ENCODE results near the gene SH3RF3.

SH3RF3 gene

DNA sequence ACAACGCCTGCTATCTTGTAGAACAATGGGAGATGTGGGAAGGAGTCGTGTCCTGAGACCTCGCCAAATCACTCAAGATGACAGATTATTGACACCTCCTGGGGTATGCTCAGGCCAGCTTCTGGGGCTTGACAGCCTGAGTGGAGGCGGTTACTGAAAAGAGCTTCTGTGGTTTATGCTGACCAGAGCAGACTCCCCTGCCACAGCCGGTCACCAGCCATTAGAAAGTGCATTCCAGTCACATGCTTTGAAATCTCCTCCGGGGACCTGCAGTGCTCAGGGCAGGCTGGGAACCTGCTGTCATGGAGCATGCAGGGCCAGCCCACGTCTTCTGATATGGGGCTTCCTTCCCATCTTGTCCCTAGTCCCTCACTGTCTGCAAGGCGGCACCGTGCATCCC is 268.9 kb downstream of the SH3RF3 start:
- no peak for DNase-seq (ENCODE audit: low read depth)

DNA sequence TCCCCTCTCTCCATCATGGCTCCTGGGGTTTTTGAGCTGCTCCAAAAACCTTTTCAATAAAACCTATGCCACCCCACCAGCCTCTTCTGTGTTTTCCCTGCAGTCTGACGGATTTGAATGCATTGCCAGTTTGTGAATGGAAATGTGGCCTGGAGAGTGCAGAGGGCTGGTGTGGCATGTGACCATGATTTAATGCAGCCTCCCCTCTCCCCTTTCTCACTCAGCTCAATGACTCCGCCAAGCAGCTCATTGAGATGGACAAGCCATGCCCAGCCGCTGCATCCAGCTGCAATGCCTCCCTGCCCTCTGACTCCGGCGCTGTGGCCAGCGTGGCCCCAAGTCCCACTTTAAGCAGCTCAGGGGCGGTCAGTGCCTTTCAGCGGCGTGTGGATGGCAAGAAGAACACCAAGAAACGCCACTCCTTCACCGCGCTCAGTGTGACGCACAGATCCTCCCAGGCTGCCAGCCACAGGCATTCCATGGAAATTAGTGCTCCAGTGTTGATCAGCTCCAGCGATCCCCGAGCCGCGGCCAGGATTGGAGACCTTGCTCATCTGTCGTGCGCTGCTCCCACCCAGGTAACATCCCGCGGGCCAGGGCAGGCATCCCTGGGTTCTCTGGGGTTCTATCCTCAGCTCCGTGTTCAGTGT is 269.5 kb downstream of the SH3RF3 start:
- DNase-seq (ENCODE audit: low read depth), result no peak

DNA sequence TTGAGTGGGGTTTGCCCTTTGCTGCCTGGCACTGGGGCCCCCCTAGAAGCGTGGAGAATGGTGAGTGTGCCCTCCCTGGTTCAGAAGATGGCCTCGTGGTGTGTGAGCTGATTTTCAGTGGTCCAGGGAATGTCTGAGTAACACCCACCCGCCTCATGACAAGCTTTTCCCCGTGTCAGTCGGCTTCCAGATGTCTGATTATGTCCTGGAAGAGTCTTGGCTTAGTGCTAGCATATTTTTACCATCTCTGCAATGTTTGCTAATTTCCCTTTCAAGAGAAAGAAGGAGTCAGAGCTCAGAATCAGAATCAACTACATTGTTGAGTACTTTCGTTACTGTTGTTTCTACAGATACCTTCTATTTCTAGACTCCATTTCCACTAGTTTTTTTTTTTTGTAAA is 270.1 kb downstream of the SH3RF3 start:
- DNase-seq (ENCODE audit: low read depth), result no peak

DNA sequence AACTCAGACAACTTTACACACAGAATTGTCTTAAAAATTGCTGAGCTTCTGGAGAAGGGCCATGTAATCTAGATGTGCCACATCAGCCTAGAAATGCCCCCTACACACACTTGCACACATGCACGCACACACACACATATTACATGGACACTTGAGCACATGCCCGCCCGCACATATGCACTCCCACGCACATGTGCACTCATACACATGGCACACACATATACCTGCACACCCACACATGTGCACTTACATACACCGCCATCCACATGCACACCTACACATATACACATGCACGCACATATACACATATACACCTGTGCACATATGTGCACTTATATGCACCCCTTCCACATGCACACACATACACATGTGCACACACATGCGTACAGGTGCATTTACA is 271.1 kb downstream of the SH3RF3 start:
- DNase-seq (ENCODE audit: low read depth), result no peak

DNA sequence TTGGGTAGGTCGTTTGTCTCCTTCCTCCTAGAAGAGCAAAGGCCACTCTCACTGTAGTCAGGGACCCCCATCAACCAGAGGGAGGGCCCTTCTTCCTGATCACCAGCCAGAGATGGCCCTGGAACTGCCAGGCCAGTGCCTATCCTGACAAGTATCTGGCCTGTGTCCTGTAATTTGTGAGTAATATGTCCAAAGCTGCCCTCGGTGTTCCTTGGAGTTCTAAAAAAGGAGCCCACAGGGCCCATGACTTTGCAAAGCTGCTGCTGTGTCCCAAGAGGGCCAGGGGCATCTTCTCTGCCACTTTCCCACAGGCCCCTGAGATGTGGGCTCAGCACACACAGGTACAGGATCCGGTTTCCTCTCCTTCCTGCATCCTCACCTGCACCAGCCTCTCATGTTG is 272.4 kb downstream of the SH3RF3 start:
- DNase-seq (ENCODE audit: low read depth), result no peak

DNA sequence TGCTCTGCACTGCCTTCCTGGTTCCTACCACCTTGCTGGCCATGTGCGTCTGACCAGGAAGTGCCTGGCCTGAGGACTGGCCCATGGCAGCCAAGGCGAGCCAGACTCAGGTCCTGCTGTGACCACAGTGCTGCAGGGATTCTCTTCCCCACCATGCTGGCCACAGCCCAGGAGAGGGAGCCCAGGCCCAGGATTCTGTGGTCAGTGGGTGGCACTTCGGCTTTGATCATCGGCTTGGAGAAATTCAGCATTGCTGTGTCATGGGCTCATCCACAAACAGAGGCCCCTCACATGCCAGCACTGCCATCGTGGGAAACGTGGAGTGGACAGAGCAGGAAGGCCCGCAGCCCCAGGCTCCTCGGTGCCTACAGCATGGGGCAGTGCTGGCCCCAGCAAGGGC is 273.2 kb downstream of the SH3RF3 start:
- no peak for DNase-seq (ENCODE audit: low read depth)

DNA sequence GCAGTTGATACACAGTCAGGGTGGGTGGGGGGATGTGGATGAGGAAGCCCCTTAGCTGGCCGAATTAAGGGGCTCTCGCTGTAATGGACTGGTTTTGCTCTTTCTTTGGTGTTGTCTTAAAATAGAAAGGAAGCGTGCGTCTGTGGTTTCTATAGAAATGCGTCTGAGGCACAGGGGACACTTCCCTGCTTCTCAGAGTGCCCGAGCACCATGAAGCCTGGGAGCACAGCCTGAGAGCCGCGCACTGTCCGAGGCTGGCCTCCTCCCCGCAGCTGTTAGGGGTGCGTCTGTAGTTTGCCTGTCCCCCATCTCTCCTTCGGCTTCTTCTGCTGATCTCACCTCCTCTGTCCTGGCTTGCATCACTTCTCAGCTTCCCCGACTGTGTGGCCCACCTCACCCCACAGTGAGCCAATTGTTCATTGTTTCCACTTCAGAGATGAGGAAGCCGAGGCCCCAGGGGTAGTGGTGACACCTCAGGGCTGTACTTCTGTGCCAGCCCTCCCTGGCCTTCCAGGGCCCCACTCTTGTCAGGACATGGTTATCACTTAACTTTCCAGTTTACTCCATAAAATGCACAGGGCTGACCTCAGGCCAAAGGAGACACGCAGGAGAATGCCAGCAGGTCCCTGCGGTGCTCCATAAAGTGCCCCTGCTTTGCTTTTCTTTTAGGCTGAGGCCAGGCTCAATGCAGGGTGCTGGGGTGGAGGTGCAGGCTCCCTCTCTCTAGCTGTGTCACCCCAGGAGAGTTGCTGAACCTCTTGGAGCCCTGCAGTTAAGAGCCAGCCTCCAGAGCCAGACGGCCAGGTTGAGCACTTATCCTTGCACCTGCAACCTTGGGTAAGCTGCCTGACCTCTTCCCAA is 274.2 kb downstream of the SH3RF3 start:
- no peak for DNase-seq (ENCODE audit: low read depth)

DNA sequence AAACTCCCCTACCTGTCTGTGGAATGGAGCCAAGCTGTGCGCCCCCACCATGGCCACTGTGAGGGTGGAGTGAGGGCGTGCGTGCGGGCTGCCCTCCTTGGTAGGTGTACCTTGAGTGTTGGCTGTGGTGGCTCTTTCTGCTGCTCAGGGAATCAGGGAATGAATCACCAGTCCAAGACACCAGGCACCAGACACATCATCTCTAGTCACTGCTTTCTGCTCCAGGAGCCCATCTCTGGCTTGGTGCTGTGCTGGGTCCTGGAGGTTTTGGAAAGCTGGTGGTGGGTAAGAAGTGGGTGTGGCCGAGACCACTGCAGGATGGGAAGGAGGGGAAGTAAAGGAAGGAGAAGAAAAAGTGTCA is 274.8 kb downstream of the SH3RF3 start:
- DNase-seq (ENCODE audit: low read depth), result no peak

DNA sequence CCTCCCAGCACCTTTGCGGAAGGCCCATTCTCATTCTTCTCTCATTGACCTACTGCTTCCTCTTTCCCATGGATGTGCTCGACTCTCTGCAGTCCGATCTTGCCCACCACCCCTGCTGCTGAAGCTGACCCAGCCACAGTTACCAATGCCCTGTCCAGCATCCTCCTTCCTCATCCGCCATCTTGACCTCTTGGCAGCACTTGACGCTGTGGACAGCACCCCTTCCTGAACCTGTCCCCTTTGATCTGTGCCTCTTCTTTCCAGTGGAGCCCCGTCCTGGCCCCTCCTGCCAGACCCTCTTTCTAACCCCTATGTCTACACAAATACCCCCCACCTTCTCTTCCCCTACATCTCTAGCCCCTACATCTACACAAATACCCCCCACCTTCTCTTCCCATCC is 275.7 kb downstream of the SH3RF3 start:
- DNase-seq (ENCODE audit: low read depth), result no peak

DNA sequence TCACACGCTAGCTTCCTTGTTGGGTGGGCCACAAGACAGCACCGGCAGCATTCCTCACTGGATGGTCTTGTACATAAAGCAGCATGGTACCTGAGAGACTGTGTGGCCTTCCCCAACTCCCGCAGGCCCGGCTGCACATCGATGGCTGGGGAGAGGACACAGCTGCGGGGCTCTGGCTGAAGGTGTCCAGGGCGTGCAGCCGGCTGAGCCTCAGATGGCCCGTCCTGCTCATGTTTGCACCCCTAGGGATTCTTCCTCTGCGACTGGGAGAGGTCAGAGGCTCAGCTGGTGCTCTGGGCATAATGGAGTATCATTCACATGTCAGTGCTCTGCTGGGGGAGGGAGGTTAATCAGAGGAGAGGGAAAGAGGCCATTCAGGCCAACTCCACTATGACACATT is 276.9 kb downstream of the SH3RF3 start:
- no peak for DNase-seq (ENCODE audit: low read depth)

DNA sequence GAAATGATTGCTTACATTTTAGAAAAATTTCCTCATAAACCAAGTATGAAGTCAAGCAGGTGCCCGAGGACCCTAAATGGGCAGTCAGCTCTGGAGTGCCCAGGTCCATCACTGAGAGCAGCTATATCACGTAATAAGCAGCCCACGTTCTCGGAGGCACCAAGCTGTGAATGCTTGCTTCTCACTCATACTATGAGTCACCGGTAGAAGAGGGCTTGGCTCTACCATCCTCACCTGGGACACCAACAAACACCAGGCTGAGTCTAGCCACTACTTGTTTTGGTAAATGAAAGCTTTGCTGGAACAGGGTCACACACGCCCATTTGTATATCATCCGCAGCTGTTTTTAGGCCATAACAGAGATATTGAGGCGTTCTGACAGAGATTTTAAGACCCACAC is 277.3 kb downstream of the SH3RF3 start:
- DNase-seq (ENCODE audit: low read depth), result no peak

DNA sequence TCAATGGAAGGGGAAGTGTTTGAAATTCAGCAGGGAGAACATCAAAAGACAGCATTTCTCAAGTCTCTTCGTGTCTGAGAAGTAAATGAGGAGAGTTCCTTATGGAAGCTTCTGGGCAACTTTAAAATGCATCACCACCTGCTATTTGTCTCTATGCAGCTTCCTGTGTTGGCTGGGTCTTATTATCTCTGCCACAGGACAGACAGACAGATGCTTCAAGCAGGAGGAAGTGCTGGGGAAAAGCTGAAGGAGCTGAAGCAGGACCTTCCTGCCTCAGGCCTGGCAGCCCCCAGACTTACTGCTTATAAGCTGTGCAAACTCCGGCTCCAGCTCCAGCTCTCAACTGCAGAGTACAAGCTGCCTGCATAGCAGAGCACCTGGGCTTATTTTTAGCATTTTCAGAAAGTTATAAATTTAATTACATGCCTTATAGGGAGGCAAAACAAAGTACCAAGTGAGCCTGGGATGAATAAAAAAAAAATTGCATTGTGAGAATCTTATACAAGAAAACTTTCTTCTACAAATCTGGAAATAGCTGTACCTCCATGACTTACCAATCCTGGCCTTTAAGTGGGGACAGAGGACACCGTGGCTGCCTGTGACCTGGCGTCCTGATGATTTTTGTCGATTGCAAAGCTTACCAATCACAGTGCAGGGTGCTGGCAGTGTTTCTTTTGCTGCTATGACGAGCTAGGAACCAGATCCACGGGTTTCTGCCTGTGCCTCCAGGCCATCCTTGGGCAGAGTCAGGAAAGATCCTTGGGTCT is 278.5 kb downstream of the SH3RF3 start:
- DNase-seq (ENCODE audit: low read depth), result no peak

DNA sequence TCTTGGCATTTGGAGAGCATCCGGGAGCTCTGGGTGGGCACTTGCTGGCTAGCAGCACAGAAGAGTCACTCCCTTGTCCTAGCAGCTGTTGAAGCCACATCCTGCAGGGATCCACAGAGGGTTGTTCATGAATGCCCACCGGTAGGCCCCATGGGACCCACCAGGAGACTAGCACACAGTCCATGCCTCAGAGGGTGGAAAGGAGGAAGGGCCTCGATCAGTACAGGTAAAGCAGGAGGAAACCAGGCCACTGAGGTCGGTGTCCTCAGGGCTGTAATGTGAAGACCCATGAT is 279.0 kb downstream of the SH3RF3 start:
- no peak for DNase-seq (ENCODE audit: low read depth)

DNA sequence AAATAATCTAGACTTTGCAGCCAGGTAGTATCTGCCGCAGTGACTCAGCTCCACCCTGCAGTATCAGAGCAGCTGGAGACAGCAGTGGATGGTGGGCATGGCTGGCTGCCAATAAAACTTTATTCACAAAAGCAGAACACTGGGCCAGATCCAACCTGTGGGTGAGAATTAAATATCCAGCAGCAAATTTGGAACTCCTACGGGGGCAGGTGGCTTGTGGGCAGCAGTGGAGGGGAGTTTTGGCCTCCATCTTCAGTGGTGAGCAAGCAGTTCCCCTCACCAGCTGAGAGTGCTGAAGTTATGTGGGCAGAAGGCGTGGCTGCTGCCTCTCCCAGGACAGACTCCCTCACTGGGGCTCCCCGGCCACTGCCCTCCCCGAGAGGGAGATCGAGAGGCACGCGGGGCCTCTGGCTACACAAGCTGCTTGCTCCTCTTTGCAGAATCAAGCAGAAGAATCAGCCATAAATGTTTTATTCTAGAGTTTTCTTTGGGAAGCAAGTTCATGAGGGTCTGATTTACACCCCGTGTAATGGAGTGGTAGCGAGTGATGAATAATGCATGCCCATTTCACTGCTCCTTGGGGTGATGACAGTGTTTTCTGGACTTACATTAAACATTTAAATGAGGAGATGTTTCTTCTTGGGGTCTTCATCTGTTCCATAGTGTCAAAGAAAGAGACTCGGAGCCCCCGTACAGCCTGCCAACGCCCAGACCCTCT is 280.5 kb downstream of the SH3RF3 start:
- no peak for DNase-seq (ENCODE audit: low read depth)

DNA sequence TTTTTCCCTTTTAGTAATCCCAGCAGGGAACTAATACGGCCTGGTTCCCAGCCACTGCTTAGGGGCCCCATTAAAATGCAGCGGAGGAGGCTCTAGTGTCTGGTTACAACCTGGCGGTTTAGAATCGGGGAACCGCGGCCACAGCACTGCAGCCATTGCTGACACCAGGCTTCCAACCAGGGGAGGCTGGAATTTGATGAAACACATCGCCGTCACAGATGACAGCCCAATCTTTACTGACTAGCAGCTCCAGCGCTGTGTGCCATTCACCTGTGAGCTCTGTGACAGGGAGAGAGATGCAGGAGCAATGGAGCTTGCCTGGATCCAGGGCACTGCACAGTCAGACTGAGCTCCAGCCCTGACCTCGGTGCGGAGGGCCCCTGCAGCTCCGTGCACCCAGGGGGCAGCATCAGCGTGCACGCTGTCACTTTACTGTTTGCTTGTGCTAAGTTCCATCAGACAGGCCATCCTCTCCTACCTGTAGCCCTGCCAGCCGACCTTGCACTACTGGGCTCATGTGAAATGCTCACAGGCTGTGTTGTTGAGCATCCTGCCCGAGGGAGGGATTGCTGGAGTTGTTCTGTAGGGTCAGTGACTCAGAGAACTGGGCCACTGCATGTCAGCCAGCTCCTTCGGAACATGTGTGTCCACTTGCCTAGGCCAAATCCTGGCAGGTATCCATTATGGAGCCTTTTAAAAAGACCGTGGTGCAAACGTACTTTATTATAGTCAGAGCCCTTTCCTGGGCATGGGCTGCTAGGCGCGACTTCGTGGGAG is 281.2 kb downstream of the SH3RF3 start:
- no peak for DNase-seq (ENCODE audit: low read depth)

DNA sequence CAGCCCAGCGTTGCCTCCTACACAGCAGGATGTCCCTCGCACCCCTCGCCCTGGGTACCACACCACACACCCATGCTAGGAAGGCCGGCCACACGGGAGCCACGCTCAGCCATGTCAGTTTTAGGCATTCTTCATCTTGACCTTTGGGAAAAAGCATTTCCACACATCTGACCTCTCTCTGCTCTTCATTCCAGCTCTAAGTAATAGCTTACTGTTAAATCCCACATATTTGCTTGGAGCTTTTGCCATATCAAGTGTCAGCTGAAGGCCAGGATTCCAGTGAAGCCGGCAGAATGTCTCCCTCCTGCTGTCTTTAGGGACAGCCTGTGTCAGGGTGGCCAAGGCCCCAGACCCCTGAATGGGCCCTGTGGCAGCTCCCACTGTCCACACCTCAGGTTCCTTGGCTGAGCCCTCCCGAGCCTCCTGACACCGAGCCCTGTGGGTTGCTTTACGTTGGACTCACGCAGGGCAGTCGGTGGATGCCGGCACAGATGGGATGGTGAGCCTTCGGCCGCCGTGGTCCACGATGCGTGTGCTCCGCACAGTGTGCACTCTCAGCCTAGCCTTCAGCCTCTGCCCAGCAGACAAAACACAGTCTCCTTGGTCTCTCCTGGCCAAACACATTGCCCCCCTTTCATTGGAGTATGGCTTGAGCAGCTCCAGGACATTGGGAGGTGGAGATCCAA is 282.8 kb downstream of the SH3RF3 start:
- DNase-seq (ENCODE audit: low read depth), result no peak

DNA sequence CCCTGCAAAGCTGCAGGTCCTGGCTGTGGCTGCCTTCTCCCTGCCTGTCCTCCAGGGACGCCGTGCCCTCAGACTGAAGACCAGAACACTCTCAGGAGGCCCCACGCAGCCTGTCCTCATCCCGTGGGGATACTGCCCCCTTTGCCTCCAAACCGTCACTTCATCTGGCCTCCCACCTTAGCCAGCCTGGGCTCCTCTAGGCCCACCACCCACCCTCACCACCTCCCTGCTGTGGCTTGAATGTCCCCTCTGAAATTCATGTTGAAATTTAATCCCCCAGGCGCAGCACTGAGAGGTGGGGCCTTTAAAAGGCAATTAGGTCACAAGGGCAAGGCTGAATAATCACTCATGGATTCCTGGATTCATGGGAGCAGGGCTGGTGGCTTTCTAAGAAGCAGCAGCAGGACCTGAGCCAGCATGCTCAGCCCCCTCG is 286.6 kb downstream of the SH3RF3 start:
- no peak for DNase-seq (ENCODE audit: low read depth)

DNA sequence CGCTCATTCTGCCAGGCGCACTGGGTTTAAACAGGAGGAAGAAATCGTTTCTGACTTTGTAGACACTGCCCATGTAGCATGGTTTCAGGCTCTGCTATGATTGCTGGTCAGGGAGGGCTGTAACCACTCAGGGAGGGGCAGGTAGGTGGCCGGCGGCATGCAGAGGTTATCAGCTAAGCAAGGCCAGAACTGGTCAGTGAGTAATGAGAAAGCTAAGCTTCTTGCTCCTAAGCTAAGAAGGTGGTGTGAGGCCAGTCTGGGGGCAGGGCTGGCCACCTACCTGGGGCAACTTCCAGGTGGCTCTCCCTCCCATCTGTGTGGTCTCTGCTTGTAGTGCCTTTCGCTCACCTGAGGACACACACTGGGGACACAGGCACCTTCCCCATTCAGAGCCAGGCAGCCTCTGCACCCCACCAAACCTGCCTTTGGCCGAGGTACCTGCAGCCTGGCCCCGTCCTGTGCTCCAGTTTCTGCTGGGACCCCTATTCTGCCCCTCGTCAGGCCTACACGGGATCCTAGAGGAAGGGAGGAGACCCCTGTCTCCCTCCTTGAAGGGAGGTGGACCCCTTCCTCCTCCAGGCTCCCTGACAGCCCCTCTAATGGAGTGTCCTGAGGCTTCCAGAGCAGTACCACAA is 288.8 kb downstream of the SH3RF3 start:
- DNase-seq (ENCODE audit: low read depth), result no peak

DNA sequence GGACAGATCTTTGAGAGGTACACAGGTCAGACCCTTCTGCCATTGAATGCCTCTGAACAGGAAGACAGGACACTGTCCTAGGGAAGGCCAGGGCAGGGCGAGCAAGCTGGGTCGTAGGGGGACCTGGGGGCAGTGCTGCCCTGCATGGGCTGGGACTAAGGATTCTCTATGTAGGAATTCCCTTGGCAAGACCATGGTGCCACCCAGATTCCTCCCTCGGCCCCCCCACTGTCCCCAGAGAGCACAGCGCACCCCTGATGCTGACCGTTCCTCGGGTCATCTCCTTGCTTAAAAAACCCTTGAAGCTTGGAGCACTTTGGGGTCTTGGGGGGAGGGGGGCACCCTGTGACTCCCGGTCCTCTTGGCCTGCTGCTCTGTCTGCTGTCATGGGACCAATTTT is 289.7 kb downstream of the SH3RF3 start:
- no peak for DNase-seq (ENCODE audit: low read depth)

DNA sequence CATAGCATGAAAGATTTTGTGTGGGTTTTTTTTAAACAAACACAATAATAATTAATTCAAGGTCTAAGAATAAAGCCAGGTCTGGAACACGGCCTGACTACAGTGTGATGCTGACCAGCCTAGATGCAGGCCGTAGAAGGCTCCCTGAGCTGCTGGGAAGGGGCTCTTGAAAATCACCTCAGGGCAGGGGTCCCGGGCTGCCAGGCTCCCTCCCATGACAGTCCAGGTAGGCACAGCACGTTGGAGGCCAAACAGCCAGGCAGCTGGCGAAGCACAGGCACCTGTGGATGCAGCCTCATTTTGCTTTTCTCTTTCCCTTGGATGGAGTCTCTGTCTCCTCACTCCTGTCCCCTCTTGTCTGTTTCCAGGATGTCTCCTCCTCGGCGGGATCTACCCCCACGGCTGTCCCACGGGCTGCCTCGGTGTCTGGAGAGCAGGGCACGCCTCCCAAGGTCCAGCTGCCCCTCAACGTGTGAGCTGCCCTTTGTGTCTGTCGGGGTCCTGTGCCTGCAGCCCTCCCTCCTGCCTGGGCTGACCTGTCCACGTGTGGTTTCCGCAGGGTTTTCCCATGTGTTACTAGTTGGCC is 290.3 kb downstream of the SH3RF3 start:
- no peak for DNase-seq (ENCODE audit: low read depth)

Data from activated T-helper 9 cell treated with anti-CD3 and anti-CD28 coated beads, Interleukin-2, amount 50 U/mL, for 16 hours (primary cell).